PC-9 (cell line): ENCODE results near the gene ZMYM4. TPM values are rescaled to one million over a fixed set of nuclear protein-coding genes. Genes with fewer than 3 reads are reported as not detected.

Source experiments
- BruUV-seq: library from RNA; stranded (reverse); fragments of 400-500 nt; replicated peaks from 2 replicates; lab custom pipeline; 2021; lab: Mats Ljungman, UMichigan
- CTCF ChIA-PET: fragments of 300-600 bp; sonication (Branson Sonifier 250); formaldehyde crosslinking; loops from one replicate; lab custom pipeline; 2022; ENCODE audit warnings: antibody characterized with exemption; lab: Charles Lee
- POLR2A ChIA-PET: fragments of 300-600 bp; sonication (Branson Sonifier 250); formaldehyde crosslinking; loops from one replicate; lab custom pipeline; 2022; ENCODE audit warnings: antibody characterized with exemption; ENCODE audit not compliant: unreplicated experiment; lab: Charles Lee
- DNase-seq, 2 experiments: peaks; one replicate each; pipeline versions ENCODE4 v3.0.0 to v3.0.0-alpha.2; 2015 to 2022; ENCODE audit warnings: mixed read lengths in 1 of 2
- H2AFZ ChIP-seq: fragments of 200-600 bp; sonication (generic); 2 replicates; pipeline ENCODE4 v1.8.1; 2017; ENCODE audit warnings: antibody characterized with exemption
- H3F3A ChIP-seq: fragments of 200-600 bp; sonication (generic); 2 replicates; pipeline ENCODE4 v1.8.1; 2017; ENCODE audit warnings: antibody characterized with exemption, mild to moderate bottlenecking, low read depth; ENCODE audit not compliant: insufficient read depth
- H3K27ac ChIP-seq: fragments of 200-600 bp; sonication (generic); 2 replicates; pipeline ENCODE4 v1.6.1; 2016; ENCODE audit warnings: mixed run types
- H3K27me3 ChIP-seq: fragments of 200-600 bp; sonication (generic); 2 replicates; pipeline ENCODE4 v1.6.1; 2016; ENCODE audit warnings: low read depth, mixed run types; ENCODE audit not compliant: insufficient read depth
- H3K36me3 ChIP-seq: fragments of 200-600 bp; sonication (generic); 2 replicates; pipeline ENCODE4 v1.6.1; 2016; ENCODE audit warnings: low read depth, mixed run types
- H3K4me1 ChIP-seq: fragments of 200-600 bp; sonication (generic); replicated peaks from 2 replicates; pipeline ENCODE4 v1.6.1; 2016; ENCODE audit warnings: mixed run types; ENCODE audit not compliant: insufficient read depth
- H3K4me2 ChIP-seq: fragments of 200-600 bp; sonication (generic); 2 replicates; pipeline ENCODE4 v1.6.1; 2017; ENCODE audit warnings: mixed run types
- H3K4me3 ChIP-seq: fragments of 200-600 bp; sonication (generic); 2 replicates; pipeline ENCODE4 v1.6.1; 2016; ENCODE audit warnings: mixed run types
- H3K79me2 ChIP-seq: fragments of 200-600 bp; sonication (generic); 2 replicates; pipeline ENCODE4 v1.6.1; 2017; ENCODE audit warnings: low read depth, mixed run types
- H3K9me2 ChIP-seq: fragments of 200-600 bp; sonication (generic); 2 replicates; pipeline ENCODE4 v1.8.1; 2017; ENCODE audit warnings: mild to moderate bottlenecking; ENCODE audit not compliant: insufficient read depth
- H3K9me3 ChIP-seq: fragments of 200-600 bp; sonication (generic); 2 replicates; pipeline ENCODE4 v1.8.1; 2016; ENCODE audit warnings: low read depth; ENCODE audit not compliant: insufficient read depth
- H4K20me1 ChIP-seq: fragments of 200-600 bp; sonication (generic); 2 replicates; pipeline ENCODE4 v1.8.1; 2017; ENCODE audit not compliant: insufficient read depth
- EZH2 ChIP-seq: fragments of 200-600 bp; sonication (generic); IDR thresholded peaks from 2 replicates; pipeline ENCODE4 v1.8.0; 2017; ENCODE audit warnings: antibody characterized with exemption, low read depth
- intact Hi-C: fragments of 100-400 bp; cut with micrococcal nuclease; formaldehyde crosslinking; loops from one replicate; pipeline ENCODE4 v1.10.0; 2022; ENCODE audit not compliant: unreplicated experiment
- total RNA-seq: library from RNA; stranded (reverse); gene quantifications from 2 replicates; pipeline ENCODE4 v1.2.3, GENCODE V29; 2021
- TF ChIP-seq, protein P1 (sequence below): fragments of 200-600 bp; sonication (generic); conservative IDR thresholded peaks from 2 replicates; pipeline ENCODE4 v1.6.1; 2017; ENCODE audit warnings: mixed run types, antibody characterized with exemption, mild to moderate bottlenecking, moderate library complexity

ZMYM4 gene
- total RNA-seq, 1 experiment from 2014 or later: 84.4 TPM

DNA sequence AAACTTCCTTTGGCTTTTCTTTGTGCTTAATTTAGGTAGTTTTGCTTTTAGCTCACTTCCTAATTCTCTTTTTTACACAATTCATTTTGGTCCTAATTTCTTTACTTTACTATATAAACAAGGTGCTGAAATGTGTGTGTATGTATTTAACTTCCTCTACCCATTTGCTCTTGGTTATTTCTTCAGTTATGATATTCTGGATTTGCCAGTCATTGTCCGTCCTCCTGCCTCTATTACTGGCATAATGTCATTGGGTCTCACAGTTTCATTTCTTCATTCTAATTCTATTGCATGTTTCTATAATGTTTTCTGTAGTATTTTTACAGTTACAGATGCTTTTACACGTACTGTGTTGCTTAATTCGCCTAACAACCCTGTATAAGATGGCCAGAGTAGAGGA, 96.2 kb downstream of the ZMYM4 start:
- H3K36me3 ChIP-seq: peaks cover 7% of the 10 kb centered on the region; the same call in 1 of the 2 replicates
- BruUV-seq: no TSS peak
- H3K27me3 ChIP-seq: no peaks in the 10 kb centered on the region
- TF ChIP-seq, protein P1, sequence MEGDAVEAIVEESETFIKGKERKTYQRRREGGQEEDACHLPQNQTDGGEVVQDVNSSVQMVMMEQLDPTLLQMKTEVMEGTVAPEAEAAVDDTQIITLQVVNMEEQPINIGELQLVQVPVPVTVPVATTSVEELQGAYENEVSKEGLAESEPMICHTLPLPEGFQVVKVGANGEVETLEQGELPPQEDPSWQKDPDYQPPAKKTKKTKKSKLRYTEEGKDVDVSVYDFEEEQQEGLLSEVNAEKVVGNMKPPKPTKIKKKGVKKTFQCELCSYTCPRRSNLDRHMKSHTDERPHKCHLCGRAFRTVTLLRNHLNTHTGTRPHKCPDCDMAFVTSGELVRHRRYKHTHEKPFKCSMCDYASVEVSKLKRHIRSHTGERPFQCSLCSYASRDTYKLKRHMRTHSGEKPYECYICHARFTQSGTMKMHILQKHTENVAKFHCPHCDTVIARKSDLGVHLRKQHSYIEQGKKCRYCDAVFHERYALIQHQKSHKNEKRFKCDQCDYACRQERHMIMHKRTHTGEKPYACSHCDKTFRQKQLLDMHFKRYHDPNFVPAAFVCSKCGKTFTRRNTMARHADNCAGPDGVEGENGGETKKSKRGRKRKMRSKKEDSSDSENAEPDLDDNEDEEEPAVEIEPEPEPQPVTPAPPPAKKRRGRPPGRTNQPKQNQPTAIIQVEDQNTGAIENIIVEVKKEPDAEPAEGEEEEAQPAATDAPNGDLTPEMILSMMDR: no peak
- no peak for TF ChIP-seq EZH2
- ChIA-PET CTCF (interaction anchor here (0.6 kb wide), 1 partner anchor 168 kb away, joined by 4 read pairs; no protein-coding TSS in a partner anchor), POLR2A (no interaction called here)
- peaks cover 7% of the 10 kb centered on the region for H4K20me1 ChIP-seq
- no peaks in the 10 kb centered on the region for H3K9me3 ChIP-seq
- H3K79me2 ChIP-seq: no peaks in the 10 kb centered on the region
- no peak overlapping the region for H3K4me2 ChIP-seq
- intact Hi-C loops: no loop called here
- H3K4me1 ChIP-seq: no peaks in the 10 kb centered on the region
- no peak for DNase-seq
- H3F3A ChIP-seq: no peaks in the 10 kb centered on the region
- H3K27ac ChIP-seq: no peak overlapping the region
- no peak overlapping the region for H2AFZ ChIP-seq
- no peak overlapping the region for H3K4me3 ChIP-seq
- H3K9me2 ChIP-seq: no peaks in the 10 kb centered on the region

DNA sequence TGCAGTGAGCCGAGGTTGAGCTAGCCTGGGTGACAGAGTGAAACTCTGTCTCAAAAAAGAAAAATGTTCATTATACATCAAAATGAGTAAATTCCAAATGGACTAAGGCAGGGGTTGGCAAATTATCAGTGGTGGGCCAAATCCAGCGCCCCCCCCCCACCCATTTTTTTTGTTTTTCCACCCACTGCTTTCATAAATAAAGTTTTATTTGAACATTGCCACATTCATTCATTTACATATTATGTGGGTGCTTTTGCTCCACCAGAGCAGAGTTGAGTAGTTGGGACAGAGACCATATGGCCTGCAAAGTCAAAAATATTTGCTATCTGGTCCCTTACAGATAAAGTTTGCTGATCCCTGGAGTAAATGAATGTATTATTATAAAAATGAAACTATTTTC, 99.4 kb downstream of the ZMYM4 start:
- Histone ChIP-seq H3K4me1 (no peaks in the 10 kb centered on the region), H2AFZ (no peak overlapping the region), H3K9me2 (no peaks in the 10 kb centered on the region), H4K20me1 (peaks cover 7% of the 10 kb centered on the region), H3K36me3 (peaks cover 11% of the 10 kb centered on the region; the same call in 1 of the 2 replicates), H3K79me2 (no peaks in the 10 kb centered on the region), H3K4me2 (no peak overlapping the region), H3K9me3 (no peaks in the 10 kb centered on the region), H3K27ac (no peak overlapping the region), H3K4me3 (no peak overlapping the region), H3F3A (no peaks in the 10 kb centered on the region), H3K27me3 (no peaks in the 10 kb centered on the region)
- no peak for DNase-seq
- BruUV-seq: no TSS peak
- ChIA-PET CTCF (no interaction called here), POLR2A (no interaction called here)
- TF ChIP-seq EZH2: no peak
- TF ChIP-seq, protein P1: no peak
- intact Hi-C loops: no loop called here

- no peaks in the 10 kb centered on the region for H3K4me1 ChIP-seq
- intact Hi-C loops: no loop called here
- H3K27me3 ChIP-seq: no peaks in the 10 kb centered on the region
- TF ChIP-seq, protein P1: no peak
- no peak for TF ChIP-seq EZH2
- H3K4me2 ChIP-seq: no peak overlapping the region
- no peaks in the 10 kb centered on the region for H3K9me3 ChIP-seq
- ChIA-PET POLR2A (interaction anchor here (0.6 kb wide), 1 partner anchor 37 kb away, joined by 8 read pairs; no protein-coding TSS in a partner anchor), CTCF (interaction anchor here (0.5 to 0.7 kb wide), 5 partner anchors 49 to 916 kb away, joined by 3 to 13 read pairs (median 8); no protein-coding TSS in a partner anchor)
- no peak overlapping the region for H2AFZ ChIP-seq
- no peaks in the 10 kb centered on the region for H3K79me2 ChIP-seq
- H4K20me1 ChIP-seq: peaks cover 7% of the 10 kb centered on the region
- H3K4me3 ChIP-seq: no peak overlapping the region
- DNase-seq: no peak
- H3K27ac ChIP-seq: no peak overlapping the region
- H3K9me2 ChIP-seq: no peaks in the 10 kb centered on the region
- BruUV-seq: no TSS peak
- H3F3A ChIP-seq: no peaks in the 10 kb centered on the region
- H3K36me3 ChIP-seq: peaks cover 11% of the 10 kb centered on the region; the same call in 1 of the 2 replicates
These were observed 101.6 kb downstream of the ZMYM4 start for GRCh38 chr1:35369922-35370671.
